HG02571 (cell line): ENCODE measurements around the gene RIIAD1.
"Not testable (repeated sequence)": the region's sequence is repeated elsewhere in the genome, so short reads cannot be mapped to it uniquely, and the experiment has no call there.

Source experiments
- ATAC-seq: cut with Tn5 transposase; IDR thresholded peaks from one replicate; pipeline ENCODE4 v1.9.1; 2021; ENCODE audit warnings: mild to moderate bottlenecking, moderate library complexity; ENCODE audit not compliant: unreplicated experiment

RIIAD1 gene, protein sequence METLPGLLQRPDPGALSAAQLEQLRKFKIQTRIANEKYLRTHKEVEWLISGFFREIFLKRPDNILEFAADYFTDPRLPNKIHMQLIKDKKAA

GRCh38 chr1:151720974-151721787, at the start of gene RIIAD1:
TSS of gene RIIAD1 (plus strand) at chr1:151721522. CDS start at chr1:151721537, 15 bp downstream.
- ATAC-seq = peak; percentile 77

DNA sequence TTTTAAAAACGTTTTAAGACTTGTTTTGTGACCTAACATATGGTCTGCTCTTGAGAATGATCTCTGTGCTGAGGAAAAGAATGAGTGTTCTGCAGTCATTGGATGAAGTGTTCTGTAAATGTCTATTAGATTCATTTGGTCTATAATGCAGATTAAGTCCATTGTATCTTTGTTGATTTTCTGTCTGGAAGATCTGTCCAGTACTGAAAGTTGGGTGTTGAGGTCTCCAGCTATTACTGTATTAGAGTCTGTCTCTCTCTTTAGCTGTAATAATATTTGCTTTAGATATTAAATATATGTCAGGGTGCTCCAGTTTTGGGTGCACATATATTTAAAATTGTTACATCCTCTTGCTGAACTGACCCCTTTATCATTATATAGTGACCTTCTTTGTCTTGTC, 47.9 kb upstream of the RIIAD1 start:
- ATAC-seq = no peak

- no peak for ATAC-seq
Measured at GRCh38 chr1:151680391-151680790, 40.9 kb upstream of the RIIAD1 start.

GRCh38 chr1:151680826-151681225, 40.5 kb upstream of the RIIAD1 start:
- ATAC-seq = no peak

DNA sequence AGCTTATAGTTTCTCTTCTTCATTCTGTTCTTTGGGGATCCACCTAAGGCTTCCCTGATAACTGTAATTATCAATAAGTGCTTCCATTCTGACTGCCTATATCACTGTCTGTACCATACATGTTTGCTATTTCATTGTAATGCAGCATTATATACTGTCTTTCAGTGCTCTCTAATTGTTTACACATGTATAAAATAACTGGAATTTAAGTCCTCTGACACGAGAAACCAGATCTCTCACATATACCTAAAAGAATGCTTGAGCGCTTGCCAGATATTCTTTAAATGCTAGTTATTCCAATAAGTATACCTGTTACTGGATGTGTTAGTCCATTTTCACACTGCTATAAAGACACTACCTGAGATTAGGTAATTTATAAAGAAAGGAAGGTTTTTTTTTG, 39.4 kb upstream of the RIIAD1 start:
- ATAC-seq = no peak

DNA sequence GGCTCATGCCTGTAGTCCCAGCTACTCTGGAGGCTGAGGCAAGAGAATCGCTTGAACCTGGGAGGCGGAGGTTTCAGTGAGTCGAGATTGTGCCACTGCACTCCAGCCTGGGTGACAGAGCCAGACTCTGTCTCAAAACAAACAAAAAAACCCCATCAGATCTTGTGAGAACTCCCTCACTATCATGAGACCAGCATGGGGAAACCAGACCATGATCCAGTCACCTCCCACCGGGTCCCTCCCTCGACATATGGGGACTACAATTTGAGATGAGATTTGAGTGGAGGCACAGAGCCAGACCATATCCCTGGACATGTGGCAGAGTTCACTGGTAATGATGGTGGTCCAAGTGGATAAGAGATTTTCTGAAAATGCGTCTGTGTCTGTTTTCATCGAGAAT, 38.4 kb upstream of the RIIAD1 start:
- ATAC-seq = not testable (repeated sequence)

- no peak for ATAC-seq
Measured at GRCh38 chr1:151684128-151684527, 37.2 kb upstream of the RIIAD1 start.

- ATAC-seq = no peak
Measured at GRCh38 chr1:151686561-151686960, 34.8 kb upstream of the RIIAD1 start.

GRCh38 chr1:151689494-151689893, 31.8 kb upstream of the RIIAD1 start:
- no peak for ATAC-seq

DNA sequence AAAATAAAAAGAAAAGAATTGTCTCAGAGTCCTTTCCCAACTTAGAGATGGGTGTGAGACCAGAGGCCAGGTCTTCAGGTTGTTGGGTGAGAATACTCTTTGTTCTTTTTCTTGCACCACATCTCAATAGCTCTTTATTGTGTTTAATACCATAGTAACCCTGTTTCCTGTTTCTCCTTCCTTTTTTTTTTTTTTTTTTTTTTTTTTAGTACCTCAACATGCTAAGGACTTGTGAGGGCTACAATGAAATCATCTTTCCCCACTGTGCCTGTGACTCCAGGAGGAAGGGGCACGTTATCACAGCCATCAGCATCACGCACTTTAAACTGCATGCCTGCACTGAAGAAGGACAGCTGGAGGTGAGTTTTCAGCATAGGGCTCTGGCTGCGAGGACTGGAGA, 29.1 kb upstream of the RIIAD1 start:
- ATAC-seq = no peak

- no peak for ATAC-seq
Measured at GRCh38 chr1:151693057-151693651, 28.2 kb upstream of the RIIAD1 start.

- ATAC-seq = no peak
Measured at GRCh38 chr1:151701515-151701914, 19.8 kb upstream of the RIIAD1 start.

DNA sequence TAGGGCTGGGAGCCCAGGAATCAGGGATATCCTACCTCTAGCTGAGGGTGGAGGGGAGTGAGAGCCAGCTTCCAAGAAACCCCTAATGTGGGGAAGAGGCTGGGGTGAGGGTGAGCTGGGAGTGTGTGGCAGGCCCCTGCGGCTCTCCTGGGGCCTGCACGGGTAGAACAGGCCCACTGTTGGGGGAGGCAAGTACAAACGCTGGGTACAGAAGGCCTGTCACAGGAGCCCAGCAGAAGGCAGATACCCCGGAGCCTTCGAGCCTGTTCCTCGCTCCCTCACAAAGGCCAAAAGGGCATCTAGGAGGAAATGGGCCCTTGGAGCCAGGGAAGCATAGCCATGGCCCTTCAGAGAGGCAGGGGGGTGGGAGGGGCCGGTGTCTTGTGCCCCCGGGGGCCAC, 18.4 kb upstream of the RIIAD1 start:
- ATAC-seq = no peak

GRCh38 chr1:151703813-151704212, 17.5 kb upstream of the RIIAD1 start:
- no peak for ATAC-seq

- ATAC-seq = no peak
Measured at GRCh38 chr1:151704246-151704645, 17.1 kb upstream of the RIIAD1 start.

DNA sequence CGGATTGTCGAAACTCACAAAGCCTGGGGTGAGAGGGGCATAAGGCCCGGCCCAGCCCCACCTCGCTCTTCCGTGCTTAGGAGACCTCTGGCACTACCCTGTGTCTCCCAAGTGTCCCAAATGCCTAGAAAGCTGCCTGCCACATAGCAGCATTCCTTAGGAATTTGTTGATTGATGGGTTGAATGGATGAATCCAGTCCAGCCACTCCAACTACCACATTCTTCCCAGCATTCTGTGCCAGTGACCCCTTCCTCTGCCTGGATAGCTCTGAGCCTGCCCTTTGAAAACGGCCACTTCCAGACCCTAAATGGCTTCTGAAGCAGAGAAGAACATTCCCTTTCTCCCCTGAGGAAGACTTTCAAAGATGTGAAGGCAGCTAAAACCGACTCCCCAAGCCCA, 16.2 kb upstream of the RIIAD1 start:
- no peak for ATAC-seq

GRCh38 chr1:151705753-151706463, 15.4 kb upstream of the RIIAD1 start:
- ATAC-seq = no peak

DNA sequence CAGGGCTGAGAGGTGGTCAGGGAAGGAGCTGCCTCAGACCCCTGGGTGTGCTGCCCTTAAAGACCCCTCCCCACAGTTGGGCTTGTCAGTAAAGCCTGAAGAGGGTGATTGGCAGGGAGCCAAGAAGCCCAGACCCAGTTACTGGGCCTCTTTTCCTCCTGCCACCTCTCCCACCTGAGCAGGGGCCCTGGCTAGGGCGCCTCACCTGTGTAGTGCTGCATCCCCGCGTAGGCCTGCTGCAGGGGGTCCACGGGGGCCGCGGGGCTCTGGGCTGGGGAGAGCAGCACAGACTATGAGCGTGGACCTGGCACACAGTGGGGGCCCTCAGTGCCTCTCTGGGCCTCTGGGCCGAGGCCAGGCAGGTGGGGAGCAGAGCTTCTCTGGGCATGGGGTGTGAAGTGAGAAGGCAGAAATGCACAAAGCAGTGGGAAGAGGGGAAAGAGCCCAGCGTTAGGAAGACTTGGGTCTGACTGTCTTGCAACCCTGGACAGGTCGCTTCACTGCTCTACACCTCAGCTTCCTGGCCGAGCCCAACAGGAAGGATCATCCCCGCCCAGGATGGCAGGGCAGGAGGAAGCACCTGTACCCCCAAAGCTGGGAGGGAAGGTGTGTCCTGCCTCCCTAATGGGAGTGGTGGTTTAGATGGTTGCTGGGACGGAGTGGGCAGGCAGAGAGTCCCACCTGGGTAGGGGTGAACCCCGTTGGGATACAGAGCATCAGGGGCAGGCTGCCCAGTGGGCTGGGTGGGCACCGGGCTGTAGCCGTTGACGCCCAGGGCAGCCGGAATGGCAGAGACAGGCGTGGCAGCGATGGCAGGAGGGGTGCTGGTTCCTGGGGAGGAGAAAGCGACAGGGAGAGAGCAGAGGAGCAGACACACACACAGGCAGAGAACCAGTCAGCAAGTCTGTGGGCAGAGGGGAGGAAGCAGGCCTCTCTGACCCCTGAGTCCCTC, 14.6 kb upstream of the RIIAD1 start:
- no peak for ATAC-seq

- no peak for ATAC-seq
Measured at GRCh38 chr1:151707541-151708065, 13.7 kb upstream of the RIIAD1 start.

- ATAC-seq = no peak
Measured at GRCh38 chr1:151708891-151709290, 12.4 kb upstream of the RIIAD1 start.
